GM12865 (cell line): ENCODE results near the gene CSTPP1.

ENCODE experiments used
- DNase-seq: peaks from one replicate; pipeline ENCODE4 v3.0.0; 2010; ENCODE audit warnings: low read depth
- H3K4me3 ChIP-seq: 2 replicates; pipeline ENCODE4 v1.5.1; 2011; ENCODE audit warnings: mild to moderate bottlenecking, low read depth, low read length, control low read depth
- CTCF ChIP-seq: IDR thresholded peaks from 2 replicates; pipeline ENCODE4 v1.5.1; 2011; ENCODE audit warnings: low read length, control low read depth, low read depth, inconsistent platforms; ENCODE audit not compliant: insufficient read depth; ENCODE audit errors: missing control alignments

CSTPP1 gene

GRCh38 chr11:47002390-47002789 lies 65.8 kb downstream of the CSTPP1 start:
- no peak for DNase-seq
- TF ChIP-seq CTCF, result no peak
- H3K4me3 ChIP-seq, result no peak overlapping the region

GRCh38 chr11:47003180-47003877 lies 66.8 kb downstream of the CSTPP1 start:
- DNase-seq, result no peak
- TF ChIP-seq CTCF, result no peak
- H3K4me3 ChIP-seq, result no peak overlapping the region

GRCh38 chr11:47004595-47005033 lies 68.1 kb downstream of the CSTPP1 start:
- no peak for DNase-seq
- no peak overlapping the region for H3K4me3 ChIP-seq
- TF ChIP-seq CTCF, result no peak

DNA sequence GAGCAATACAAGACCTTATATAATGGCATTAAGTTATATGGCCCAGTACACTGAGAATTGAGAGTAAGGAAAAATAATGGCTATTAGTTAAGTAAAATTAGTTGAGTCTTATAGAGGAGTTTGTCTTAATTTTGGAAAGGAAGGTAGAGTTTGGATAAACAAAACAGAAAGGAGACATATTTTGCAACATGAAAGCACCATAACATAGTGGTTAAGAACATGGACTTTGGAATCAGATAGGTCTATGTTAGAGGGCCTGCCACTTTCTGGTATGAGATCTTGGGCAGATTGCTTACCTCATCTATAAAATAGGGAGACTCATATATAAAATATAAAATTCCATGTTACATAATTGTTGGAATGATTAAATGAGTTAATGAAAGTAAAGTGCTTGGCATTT lies 68.9 kb downstream of the CSTPP1 start:
- H3K4me3 ChIP-seq, result no peak overlapping the region
- no peak for DNase-seq
- TF ChIP-seq CTCF, result no peak

GRCh38 chr11:47007579-47007978 lies 71.0 kb downstream of the CSTPP1 start:
- DNase-seq, result no peak
- H3K4me3 ChIP-seq, result no peak overlapping the region

GRCh38 chr11:47010179-47010578 lies 73.6 kb downstream of the CSTPP1 start:
- no peak for DNase-seq
- H3K4me3 ChIP-seq, result no peak overlapping the region

More at GRCh38 chr11:47007579-47007978, 71.0 kb downstream of the CSTPP1 start:
- no peak for TF ChIP-seq CTCF

More at GRCh38 chr11:47010179-47010578, 73.6 kb downstream of the CSTPP1 start:
- no peak for TF ChIP-seq CTCF
